HG02610 (cell line): ENCODE data around the gene SMTNL2.
"Not testable (repeated sequence)": the region's sequence is repeated elsewhere in the genome, so short reads cannot be mapped to it uniquely, and the experiment has no call there.

ENCODE experiments used
- ATAC-seq: cut with Tn5 transposase; IDR thresholded peaks from one replicate; pipeline ENCODE4 v1.9.1; 2021; ENCODE audit warnings: mild to moderate bottlenecking, moderate library complexity; ENCODE audit not compliant: unreplicated experiment

The SMTNL2 gene

GRCh38 chr17:4584917-4585637 is 748 bp downstream of the SMTNL2 start:
- ATAC-seq: no peak

GRCh38 chr17:4585638-4585994 is 1.3 kb downstream of the SMTNL2 start:
- ATAC-seq: no peak

- ATAC-seq: no peak
These were observed 1.7 kb downstream of the SMTNL2 start for GRCh38 chr17:4586043-4586442.

GRCh38 chr17:4587195-4587594 is 2.9 kb downstream of the SMTNL2 start:
- ATAC-seq: no peak

- ATAC-seq: no peak
These were observed 3.5 kb downstream of the SMTNL2 start for GRCh38 chr17:4587803-4588202.

- ATAC-seq: no peak
These were observed 4.1 kb downstream of the SMTNL2 start for GRCh38 chr17:4588391-4588790.

GRCh38 chr17:4588898-4589625 is 4.7 kb downstream of the SMTNL2 start:
- ATAC-seq: no peak

GRCh38 chr17:4590042-4590441 is 5.7 kb downstream of the SMTNL2 start:
- ATAC-seq: not testable (repeated sequence)

GRCh38 chr17:4590981-4591453 is 6.7 kb downstream of the SMTNL2 start:
- ATAC-seq: no peak

- ATAC-seq: no peak
These were observed 7.2 kb downstream of the SMTNL2 start for GRCh38 chr17:4591529-4591928.

GRCh38 chr17:4592240-4593005 is 8.1 kb downstream of the SMTNL2 start:
- ATAC-seq: no peak

GRCh38 chr17:4593021-4593421 is 8.7 kb downstream of the SMTNL2 start:
- no peak for ATAC-seq

- ATAC-seq: no peak
These were observed 10.1 kb downstream of the SMTNL2 start for GRCh38 chr17:4594406-4594805.

GRCh38 chr17:4594931-4595684 is 10.8 kb downstream of the SMTNL2 start:
- ATAC-seq: no peak

- ATAC-seq: not testable (repeated sequence)
These were observed 11.5 kb downstream of the SMTNL2 start for GRCh38 chr17:4595685-4596342.

- no peak for ATAC-seq
These were observed 12.5 kb downstream of the SMTNL2 start for GRCh38 chr17:4596636-4597380.

GRCh38 chr17:4597975-4598374 is 13.6 kb downstream of the SMTNL2 start:
- ATAC-seq: no peak

GRCh38 chr17:4598776-4599504 is 14.6 kb downstream of the SMTNL2 start:
- ATAC-seq: no peak
